Measurements from ENCODE around the gene BHLHE23.

GRCh38 chr20:63043348-63044203 lies 36.8 kb upstream of the BHLHE23 start:
- TF ChIP-seq MAX (IDR thresholded peaks at IDR 0.05) (no peak), ZNF274 (IDR thresholded peaks at IDR 0.05; ENCODE audit: low read depth, low read length) (no peak), RAD21 (IDR thresholded peaks at IDR 0.05; ENCODE audit: low read depth) (no peak), CTCF (IDR thresholded peaks at IDR 0.05 in 2 of 3, conservative IDR thresholded peaks at IDR 0.05 in 1 of 3; ENCODE audit: borderline replicate concordance in 1 of 3, insufficient read depth in 1 of 3, low read depth in 2 of 3, low read length in 2 of 3) (no peak), ELF1 (IDR thresholded peaks at IDR 0.05; ENCODE audit: borderline replicate concordance, low read depth) (no peak), REST (IDR thresholded peaks at IDR 0.05; ENCODE audit: low read depth) (no peak), POLR2AphosphoS5 (IDR thresholded peaks at IDR 0.05; ENCODE audit: low read depth, low read length) (no peak), POLR2A (IDR thresholded peaks at IDR 0.05; ENCODE audit: borderline replicate concordance, extremely low read depth, insufficient read depth, insufficient read length) (no peak), JUND (IDR thresholded peaks at IDR 0.05) (no peak), CEBPB (IDR thresholded peaks at IDR 0.05; ENCODE audit: low read depth) (no peak), ZFX (IDR thresholded peaks at IDR 0.05) (no peak), SRF (IDR thresholded peaks at IDR 0.05; ENCODE audit: low read depth) (no peak), EZH2 (IDR thresholded peaks at IDR 0.05) (no peak), YY1 (IDR thresholded peaks at IDR 0.05; ENCODE audit: extremely low read depth, insufficient replicate concordance, low read depth, low read length) (no peak)

Measured in HCT116 (cell line).